ENCODE results near the gene DYNLT4.

- TF ChIP-seq CTCF (IDR thresholded peaks at IDR 0.05) (no peak), EP300 (IDR thresholded peaks at IDR 0.05) (no peak), POLR2A (IDR thresholded peaks at IDR 0.05) (no peak), POLR2AphosphoS5 (IDR thresholded peaks at IDR 0.05) (no peak)
Observed at GRCh38 chr1:44778705-44779576, 28.2 kb downstream of the DYNLT4 start.
